NCI-H1417 treated with DMSO at 0.1 percent for 48 hours (cell line): Measurements from ENCODE around the gene RALB.

Experiments
- DNase-seq: peaks from one replicate; lab custom pipeline; 2025; lab: John Stamatoyannopoulos, UW

The RALB gene

GRCh38 chr2:120262761-120263428 lies 10.2 kb downstream of the RALB start:
- DNase-seq, result no peak

- DNase-seq, result no peak
Measured at GRCh38 chr2:120265006-120265405, 12.4 kb downstream of the RALB start.

GRCh38 chr2:120267348-120267747 lies 14.7 kb downstream of the RALB start:
- DNase-seq, result no peak

GRCh38 chr2:120269076-120269744 lies 16.6 kb downstream of the RALB start:
- DNase-seq, result no peak

GRCh38 chr2:120269816-120270215 lies 17.2 kb downstream of the RALB start:
- no peak for DNase-seq

- no peak for DNase-seq
Measured at GRCh38 chr2:120271711-120272379, 19.2 kb downstream of the RALB start.

- no peak for DNase-seq
Measured at GRCh38 chr2:120272763-120273481, 20.3 kb downstream of the RALB start.

- no peak for DNase-seq
Measured at GRCh38 chr2:120275617-120276400, 23.2 kb downstream of the RALB start.

- no peak for DNase-seq
Measured at GRCh38 chr2:120277505-120278205, 25.0 kb downstream of the RALB start.

- DNase-seq, result no peak
Measured at GRCh38 chr2:120278901-120279300, 26.2 kb downstream of the RALB start.

- DNase-seq, result no peak
Measured at GRCh38 chr2:120279708-120280107, 27.1 kb downstream of the RALB start.

GRCh38 chr2:120283649-120284048 lies 31.0 kb downstream of the RALB start:
- no peak for DNase-seq

- DNase-seq, result no peak
Measured at GRCh38 chr2:120285056-120285455, 32.4 kb downstream of the RALB start.

- DNase-seq, result no peak
Measured at GRCh38 chr2:120287183-120288015, 34.7 kb downstream of the RALB start.

- DNase-seq, result no peak
Measured at GRCh38 chr2:120288016-120288373, 35.3 kb downstream of the RALB start.

GRCh38 chr2:120289221-120289906 lies 36.7 kb downstream of the RALB start:
- no peak for DNase-seq

GRCh38 chr2:120290737-120291136 lies 38.1 kb downstream of the RALB start:
- DNase-seq, result no peak

- DNase-seq, result no peak
Measured at GRCh38 chr2:120291401-120292311, 39.0 kb downstream of the RALB start.
